Measurements from ENCODE around the gene SLC30A3.
A peak's percentile ranks its signal among the peaks of the same experiment; 100 is the strongest.

The SLC30A3 gene

DNA sequence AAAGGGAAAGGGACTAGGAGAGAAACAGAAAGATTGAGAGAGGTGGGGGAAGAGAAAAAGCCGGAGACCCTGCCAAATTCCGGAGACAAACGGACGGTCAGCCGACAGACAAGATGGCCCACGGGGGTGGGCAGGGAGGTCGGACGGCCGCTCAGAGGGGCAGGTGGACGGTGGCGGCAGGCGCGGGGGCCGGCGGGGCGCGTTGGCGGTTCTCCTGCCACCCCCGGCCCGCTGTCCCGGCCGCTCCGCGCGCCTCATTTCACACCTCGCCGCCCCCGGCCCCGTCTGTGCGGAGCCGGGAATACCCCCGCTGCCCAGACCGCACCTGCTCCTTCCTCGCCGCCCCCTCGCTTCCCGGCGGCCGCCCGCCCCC is 935 bp downstream of the SLC30A3 start:
- DNase-seq: peak in 1 of 56 donors; percentile 15

DNA sequence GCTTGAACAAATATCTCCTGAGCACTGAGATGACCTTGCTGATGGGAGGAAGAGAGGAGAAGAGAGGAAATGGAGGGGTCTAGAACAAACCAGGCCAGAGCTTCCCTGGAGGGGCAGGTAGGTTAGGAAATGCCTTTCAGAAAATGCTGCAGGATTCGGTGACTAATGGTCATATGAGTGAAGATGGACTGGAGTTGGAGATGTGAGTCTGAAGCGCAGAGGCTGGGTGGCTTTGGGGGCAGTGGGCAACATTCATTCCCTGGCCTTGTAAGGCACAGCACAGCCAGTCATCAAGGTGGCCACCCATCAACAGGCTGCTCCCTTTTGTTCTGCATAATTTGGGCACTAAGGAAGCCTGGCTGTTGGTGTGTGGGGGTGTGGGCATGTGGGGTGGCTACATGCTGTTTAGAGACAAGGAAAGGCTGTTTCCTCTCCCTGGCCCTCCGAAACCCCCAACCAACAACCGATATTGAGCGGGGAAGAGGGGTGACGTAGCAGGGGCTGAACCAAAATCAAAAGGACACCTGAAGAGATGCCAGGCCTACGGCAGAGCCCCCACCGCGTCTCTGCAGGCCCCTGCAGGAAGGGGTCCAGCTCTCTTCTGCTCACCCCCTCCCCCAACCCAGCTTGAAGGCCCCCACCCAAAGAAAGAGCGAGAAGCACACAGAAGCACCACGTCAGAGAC is 1.5 kb downstream of the SLC30A3 start:
- no peak for DNase-seq

DNA sequence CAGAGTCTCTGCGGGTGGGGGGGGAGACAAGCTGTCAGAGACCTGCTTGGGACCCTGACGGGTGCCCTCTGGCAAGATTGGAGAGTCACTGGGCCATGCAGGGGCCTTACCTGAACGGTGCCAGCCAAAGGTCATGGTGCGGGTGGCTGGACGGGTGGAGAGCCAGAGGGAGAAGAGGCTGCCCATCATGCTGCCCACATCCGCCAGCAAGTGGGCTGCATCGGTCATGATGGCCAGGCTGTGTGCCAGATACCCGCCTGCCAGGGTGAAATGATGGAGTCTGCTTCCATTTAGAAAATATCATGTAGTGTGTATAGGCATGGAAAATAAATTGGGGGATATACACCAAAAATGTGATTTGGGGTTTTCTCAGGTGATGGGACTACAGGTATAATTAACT is 4.8 kb downstream of the SLC30A3 start:
- no peak for DNase-seq

DNA sequence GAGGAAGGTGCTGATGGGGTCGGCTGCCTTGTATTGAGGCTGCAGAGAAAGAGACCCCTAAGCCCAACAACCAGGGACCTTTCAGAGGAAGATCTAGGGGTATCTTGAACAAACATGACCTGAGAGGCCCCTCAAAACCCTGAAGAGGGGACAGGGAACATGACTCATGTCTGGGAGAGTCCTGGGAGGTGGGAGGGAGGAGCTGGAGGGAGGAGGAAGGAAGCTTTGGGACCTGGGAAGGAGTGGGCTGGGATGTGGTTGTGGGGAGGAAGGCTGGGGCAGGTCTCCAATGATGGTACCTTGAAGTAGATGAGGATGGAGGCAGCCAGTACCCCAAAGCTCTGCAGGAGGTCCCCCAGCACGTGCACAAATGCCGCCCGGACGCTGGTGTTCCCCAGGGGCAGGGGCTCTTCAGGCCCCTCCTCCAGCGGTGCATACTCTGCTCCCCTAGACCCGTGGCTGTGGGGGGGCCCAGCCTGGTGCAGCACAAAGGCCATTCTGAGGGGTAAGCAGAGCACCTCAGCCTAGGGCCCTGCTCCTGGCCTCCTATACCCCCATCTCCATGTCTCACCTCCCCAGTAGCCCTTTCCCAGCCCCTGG is 5.9 kb downstream of the SLC30A3 start:
- DNase-seq: no peak

DNA sequence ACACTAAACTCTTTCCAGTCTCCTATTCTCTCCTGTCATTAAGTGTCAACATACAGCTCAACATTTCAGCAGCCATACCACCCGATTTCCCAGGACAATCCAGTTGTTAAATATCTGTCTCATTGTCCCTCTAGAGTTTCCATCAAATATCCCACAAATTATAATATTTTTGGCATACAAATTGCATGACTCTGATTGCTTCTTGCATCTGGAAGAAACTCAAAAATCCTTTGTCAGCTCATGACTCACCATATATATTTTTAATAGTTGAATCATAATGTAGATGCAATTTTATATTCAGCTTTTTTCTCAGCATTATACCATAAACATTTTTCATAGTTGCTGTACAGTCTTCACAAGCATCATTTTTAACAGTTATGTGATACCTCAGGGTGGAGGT is 7.2 kb downstream of the SLC30A3 start:
- DNase-seq: no peak

DNA sequence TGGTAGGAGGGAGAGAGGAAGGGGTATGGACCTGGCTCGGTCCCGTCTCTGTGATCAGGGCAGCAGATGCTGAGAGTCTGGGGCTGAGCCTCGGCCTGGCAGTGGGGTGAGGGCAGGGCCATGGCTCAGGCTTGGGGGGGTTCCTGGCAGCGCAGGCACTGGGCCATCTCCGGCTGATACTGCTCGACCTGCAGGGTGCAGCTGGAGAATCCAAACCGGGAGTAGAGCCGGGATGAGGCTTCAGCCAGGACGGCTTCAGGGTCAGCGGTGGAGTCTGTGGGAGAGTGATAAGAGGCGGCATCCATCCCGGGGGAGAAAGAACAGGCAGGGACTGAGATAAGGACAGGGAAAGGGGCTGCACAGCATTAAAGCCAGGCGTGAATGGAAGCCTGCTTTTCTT is 7.7 kb downstream of the SLC30A3 start:
- DNase-seq: no peak

DNA sequence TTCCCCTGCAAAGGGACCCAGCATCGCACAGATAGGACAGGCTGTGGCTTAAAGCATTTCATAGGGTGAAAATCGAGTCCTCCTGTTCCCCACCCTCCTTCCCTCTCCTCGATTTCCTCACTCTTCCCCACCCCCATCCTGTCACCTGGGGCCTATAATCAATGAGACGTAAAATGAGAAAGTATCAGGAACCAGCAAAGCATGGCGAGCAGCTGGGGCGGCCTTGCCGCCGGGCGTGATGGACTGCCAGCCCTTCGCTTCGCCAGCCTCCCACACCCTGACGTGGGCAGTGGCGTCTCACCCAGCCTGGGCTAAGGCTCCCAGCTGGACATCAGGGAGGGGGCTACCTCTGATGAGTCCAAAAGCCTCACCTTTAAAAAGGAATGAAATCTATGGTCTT is 11.1 kb downstream of the SLC30A3 start:
- no peak for DNase-seq

DNA sequence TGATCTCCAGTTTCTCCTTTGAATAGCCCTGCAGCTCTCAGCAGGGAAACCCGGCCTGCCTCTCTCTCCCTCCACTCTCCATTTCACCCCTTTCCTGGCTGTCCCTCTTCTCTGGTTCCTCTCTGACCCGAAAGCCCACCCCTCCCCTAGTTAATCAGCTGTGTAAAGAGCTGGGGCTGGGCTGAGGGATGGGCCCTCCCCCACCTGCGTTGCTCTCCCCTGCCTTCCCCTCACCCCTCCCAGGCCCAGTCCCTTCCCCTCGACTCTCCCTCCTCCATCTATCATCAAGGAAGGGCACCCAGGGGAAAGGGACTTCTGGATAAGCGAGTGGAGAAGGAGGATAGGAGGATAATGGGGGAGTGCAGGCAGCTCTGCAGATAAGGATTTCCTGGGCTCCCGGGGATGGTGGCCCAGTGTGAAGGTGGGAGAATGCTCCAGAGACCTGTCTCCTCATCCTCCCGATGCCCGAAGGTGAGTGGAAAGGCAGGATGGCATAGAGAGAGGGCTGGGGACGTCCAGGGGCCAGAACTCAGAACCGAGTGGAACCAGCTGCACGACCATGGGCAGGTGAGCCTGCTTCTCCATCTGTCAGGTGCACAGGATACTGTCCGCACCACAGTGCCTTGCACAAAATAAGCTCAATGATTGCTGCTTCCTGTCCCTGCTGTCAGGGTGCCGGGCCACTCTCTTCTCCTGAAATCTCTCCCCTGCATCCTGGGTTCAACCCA is 12.0 kb downstream of the SLC30A3 start:
- DNase-seq: no peak

DNA sequence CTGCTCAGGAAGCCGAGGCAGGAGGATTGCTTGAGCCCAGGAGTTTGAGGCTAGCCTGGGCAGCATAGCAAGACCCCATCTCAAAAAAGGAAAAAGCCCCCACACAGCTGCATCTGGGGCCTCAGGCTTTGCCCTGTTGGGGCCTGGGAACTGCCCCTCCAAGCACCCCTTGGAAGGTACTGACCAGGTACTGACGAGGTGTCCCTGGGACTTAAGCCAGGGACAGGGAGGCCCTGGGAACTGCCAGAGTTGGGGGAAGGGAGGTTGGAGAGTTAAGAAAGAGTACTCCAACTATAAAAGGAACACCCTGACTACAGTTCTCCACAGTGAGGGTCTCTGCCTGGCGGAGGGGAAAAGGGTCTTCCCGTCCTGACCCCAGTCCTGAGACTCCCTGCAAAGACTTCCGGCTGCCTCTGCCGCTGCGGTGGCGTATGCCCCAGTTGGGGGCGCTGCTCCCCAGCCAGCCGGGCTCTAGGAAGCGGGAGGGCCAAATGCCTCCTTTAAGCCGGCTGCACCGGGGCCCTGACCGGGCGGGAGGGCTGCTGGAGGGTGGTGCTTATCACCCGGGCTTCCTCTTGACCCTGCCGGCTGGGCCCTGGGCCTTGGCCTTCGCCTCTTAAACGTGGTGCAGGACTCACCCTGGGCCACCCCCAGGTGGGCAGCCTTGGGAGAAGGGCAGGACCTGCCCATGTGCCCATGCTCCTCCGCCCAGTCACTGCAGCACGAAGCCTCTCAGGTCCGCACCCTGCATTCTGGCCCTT is 12.8 kb downstream of the SLC30A3 start:
- peak in 7 of 56 donors; percentile 1 to 51 (median 9) for DNase-seq

DNA sequence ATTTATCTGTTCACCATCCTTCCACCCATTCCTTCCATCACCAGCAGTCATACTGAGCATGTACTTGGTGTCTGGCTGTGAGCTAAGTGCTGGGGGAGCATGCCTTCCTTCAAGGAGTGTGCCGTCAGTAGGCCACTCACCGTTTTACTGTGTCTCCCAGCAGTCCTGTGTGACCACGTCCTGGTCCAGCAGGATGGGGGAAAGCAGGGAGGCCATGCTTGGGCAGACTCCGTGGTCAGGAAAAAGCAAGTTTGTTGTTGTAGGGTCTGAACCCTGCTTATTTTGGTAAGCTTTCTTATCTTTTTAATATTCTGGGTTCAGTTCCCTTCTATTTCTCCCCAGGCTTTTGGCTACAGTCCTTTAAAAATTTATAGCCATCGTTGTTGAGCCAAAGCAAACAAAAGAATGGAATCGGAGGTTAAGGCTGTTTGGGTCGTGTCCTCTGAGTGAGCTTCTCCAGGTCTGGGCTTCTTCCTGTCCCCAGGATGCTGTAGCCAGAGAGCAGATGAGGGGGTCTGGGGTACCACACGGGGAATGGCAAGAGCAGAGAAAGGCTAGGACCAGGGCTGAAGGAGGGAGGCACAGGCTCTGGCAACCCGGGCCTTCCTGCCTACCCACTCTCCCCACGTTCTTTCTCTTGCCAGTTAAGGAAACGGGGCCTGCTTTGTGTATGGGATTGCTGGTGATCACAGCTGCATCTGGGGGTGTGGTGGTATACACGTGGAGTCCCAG is 13.5 kb downstream of the SLC30A3 start:
- DNase-seq: no peak

DNA sequence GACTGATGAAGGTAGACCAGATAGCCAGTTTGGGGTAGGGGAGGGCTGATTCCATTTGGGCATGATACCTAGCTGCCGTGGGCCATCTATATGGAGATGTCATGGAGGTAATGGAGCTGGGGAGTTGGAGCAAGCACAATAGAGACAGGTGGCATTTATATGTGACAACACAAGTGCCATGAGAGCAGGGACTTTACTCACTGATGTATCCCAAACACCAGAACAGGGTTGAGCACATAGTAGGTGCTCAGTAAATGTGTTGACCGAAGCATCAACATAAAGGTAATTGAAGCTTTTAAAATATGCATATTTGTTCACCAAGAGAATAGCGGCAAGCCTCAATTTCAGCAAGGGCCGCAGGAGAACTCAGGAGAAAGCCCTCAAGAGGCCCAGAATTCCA is 15.0 kb downstream of the SLC30A3 start:
- no peak for DNase-seq

DNA sequence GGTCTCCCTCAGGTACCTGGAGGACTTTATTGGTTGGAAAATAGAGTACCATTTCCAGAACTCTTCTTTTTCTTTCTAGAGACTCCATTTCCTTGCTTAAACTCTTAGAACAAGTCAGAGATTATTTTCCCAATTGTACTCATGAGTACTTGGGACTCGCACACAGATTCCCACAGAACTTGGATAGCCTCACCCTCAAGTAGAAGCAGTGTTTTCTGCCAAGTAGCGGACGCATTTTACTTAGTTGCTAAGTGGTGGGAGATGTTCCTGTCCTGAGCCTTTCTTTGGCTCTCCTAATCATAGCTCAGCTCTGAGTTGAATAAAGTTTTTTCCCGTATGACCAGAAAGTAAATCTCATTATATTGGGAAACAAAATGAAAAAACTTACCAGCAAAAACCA is 17.2 kb downstream of the SLC30A3 start:
- DNase-seq: no peak

DNA sequence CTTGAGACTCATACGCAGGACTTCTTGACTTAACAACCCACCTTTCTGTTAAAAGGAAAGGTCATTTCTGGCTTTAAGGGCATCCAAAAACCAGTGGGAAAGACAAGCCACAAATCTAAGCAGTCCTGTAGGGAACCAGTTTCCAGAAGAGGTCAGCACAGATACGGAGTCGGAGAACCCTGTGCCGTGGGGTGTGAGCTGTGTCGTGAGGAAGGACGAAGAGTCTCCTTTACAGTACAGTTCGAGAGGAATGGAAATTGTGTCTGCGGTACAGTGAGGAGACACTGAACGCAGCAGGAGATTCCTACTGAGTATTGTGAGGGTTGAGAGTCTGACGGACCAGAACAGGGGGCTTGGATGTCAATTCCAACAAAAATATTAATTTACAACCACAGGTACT is 17.7 kb downstream of the SLC30A3 start:
- DNase-seq: no peak

DNA sequence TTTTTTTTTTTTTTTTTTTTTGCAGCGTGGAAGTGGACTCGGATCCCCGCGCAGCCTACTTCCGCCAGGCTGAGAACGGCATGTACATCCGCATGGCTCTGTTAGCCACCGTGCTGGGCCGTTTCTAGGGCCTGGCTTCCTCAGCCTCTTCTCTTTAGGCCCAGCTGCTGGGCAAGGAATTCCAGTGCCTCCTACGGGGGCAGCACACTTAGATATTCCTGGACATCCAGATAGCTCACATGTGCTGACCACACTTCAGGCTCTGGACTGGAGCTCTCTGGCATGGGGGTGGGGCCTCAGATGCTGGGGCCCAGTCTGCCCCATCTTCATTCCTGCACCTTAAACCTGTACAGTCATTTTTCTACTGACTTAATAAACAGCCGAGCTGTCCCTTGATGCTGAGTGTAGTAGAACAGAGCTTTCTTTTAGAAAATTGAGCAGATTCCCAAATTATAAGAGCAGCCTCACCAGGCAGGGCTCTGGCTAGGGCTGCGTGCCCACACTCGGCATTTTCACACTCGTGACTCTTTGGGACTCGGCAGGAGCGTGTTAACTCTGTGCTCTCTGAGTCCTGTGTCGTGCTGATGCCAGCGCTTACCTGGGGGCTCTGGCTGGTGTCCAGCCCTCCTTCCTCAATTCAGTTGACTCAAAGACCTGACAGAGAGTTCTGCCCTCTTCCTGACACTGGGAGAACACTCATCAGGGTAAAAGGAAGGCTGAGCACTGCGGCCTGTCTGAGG is 19.3 kb downstream of the SLC30A3 start:
- DNase-seq: no peak

DNA sequence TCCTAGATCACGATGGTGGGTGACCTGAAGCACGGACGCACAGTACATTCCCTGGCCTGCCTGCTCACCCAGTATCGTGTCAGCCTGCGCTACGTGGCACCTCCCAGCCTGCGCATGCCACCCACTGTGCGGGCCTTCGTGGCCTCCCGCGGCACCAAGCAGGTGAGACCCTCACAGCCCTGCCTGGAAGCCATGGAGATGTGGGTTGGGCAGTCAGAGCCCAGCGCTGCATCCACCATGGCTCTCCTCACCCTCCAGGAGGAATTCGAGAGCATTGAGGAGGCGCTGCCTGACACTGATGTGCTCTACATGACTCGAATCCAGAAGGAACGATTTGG is 20.3 kb downstream of the SLC30A3 start:
- DNase-seq: no peak

DNA sequence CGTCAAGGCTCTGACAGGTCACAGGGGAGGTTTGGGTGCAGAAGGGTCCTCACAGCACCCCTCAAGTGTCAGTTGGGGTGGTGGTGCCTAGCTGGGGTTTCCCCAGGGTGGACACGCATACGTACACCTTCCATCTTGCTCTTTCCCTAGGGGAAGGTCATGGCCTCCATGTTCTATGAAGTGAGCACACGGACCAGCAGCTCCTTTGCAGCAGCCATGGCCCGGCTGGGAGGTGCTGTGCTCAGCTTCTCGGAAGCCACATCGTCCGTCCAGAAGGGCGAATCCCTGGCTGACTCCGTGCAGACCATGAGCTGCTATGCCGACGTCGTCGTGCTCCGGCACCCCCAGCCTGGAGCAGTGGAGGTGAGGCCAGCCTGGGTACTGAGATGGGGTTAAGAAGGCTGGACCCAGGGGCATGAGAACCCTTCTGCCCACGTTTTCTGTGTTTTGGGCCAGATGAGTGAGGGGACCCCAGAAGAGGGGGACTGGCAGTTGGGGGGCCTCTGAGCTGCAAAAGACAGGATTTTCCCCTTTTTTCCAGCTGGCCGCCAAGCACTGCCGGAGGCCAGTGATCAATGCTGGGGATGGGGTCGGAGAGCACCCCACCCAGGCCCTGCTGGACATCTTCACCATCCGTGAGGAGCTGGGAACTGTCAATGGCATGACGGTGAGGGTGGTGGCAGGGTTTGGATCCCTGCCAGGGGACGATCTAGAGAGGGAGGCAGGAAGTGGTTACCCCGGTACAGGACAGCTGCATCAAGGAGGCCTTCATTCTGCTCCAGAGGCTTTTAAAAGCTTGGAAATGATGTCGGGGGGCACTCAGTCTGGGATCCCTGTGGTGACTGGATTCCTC is 20.9 kb downstream of the SLC30A3 start:
- no peak for DNase-seq

DNA sequence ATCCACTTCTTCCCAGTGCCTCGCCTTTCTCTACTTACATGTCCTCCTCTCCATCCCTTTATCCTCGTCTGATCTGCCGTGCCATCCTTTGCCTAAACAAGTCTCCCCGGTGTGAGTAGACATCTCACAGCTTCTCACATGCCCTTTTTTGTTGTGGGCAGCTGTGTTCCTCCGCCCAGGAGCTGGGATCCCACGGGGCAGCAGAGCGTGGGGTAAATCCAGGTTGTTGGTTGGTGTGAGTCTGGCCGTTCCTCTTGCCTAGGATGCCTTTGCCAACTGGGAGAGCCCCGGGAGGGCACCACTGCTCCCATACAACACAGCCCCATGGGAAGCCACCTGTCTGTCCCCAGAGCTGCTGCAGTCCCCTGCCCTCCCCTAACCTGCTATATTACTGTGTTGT is 22.4 kb downstream of the SLC30A3 start:
- no peak for DNase-seq

DNA sequence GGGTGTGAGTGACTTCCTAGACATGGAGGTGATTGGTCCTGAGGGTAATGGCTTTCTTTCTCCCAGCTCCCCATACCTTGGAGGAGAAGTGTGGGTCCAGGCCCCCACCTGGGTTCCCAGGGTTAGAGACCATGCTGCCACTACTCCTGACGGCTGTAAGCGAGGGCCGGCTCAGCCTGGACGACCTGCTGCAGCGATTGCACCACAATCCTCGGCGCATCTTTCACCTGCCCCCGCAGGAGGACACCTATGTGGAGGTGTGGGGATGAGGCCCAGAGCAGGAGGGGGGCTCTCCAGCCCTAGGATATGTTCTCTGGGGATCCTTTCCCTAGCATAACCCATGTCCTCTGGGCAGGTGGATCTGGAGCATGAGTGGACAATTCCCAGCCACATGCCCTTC is 23.9 kb downstream of the SLC30A3 start:
- no peak for DNase-seq

DNA sequence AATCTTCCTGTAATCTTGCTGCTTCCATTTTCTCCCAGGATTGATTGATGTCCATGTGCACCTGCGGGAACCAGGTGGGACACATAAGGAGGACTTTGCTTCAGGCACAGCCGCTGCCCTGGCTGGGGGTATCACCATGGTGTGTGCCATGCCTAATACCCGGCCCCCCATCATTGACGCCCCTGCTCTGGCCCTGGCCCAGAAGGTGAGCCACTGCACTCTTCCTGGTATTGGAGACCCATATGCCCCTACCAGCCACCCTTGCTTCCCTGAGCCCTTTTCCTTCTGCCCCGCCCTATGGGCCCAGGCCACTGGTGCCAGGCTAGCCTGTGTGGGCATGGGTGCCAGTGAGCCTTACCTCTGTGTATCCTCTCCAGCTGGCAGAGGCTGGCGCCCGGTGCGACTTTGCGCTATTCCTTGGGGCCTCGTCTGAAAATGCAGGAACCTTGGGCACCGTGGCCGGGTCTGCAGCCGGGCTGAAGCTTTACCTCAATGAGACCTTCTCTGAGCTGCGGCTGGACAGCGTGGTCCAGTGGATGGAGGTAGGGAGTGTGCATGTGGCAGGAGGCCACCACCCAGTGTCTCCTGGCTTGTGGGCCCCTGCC is 25.4 kb downstream of the SLC30A3 start:
- no peak for DNase-seq

Measured in nucleus accumbens (tissue), 56 donors.